Measurements from ENCODE around the gene PSMB7.

The PSMB7 gene

GRCh38 chr9:124321416-124321815, 93.8 kb downstream of the PSMB7 start:
- FAIRE-seq: no peak

- FAIRE-seq: no peak
Measured at GRCh38 chr9:124320062-124320973, 94.9 kb downstream of the PSMB7 start.

- no peak for FAIRE-seq
Measured at GRCh38 chr9:124315882-124316281, 99.4 kb downstream of the PSMB7 start.

GRCh38 chr9:124313940-124314339, 101.3 kb downstream of the PSMB7 start:
- FAIRE-seq: no peak

GRCh38 chr9:124312290-124313265, 102.7 kb downstream of the PSMB7 start:
- no peak for FAIRE-seq

GRCh38 chr9:124311283-124311682, 104.0 kb downstream of the PSMB7 start:
- no peak for FAIRE-seq

- no peak for FAIRE-seq
Measured at GRCh38 chr9:124309667-124310084, 105.6 kb downstream of the PSMB7 start.

- FAIRE-seq: no peak
Measured at GRCh38 chr9:124308606-124309491, 106.4 kb downstream of the PSMB7 start.

GRCh38 chr9:124307379-124308030, 107.7 kb downstream of the PSMB7 start:
- no peak for FAIRE-seq

GRCh38 chr9:124306098-124306735, 109.0 kb downstream of the PSMB7 start:
- FAIRE-seq: no peak

- no peak for FAIRE-seq
Measured at GRCh38 chr9:124304285-124304684, 111.0 kb downstream of the PSMB7 start.

- no peak for FAIRE-seq
Measured at GRCh38 chr9:124303762-124304161, 111.5 kb downstream of the PSMB7 start.
